HepG2 (cell line): Measurements from ENCODE around the gene SHROOM2. TPM values are rescaled to one million over a fixed set of nuclear protein-coding genes. Genes with fewer than 3 reads are reported as not detected.

Experiments used
- ATAC-seq: fragments of 200-7000 bp; cut with Tn5 transposase; 3 replicates; pipeline ENCODE4 v1.9.1; 2020; ENCODE audit warnings: mild to moderate bottlenecking, moderate library complexity
- BruUV-seq: library from RNA; stranded (reverse); fragments of 400-500 nt; replicated peaks from 2 replicates; lab custom pipeline; 2021; lab: Mats Ljungman, UMichigan
- CTCF ChIA-PET: fragments of 300-600 bp; formaldehyde crosslinking; extraction: SDS; loops from one replicate; lab custom pipeline; 2021; ENCODE audit warnings: low total read pairs, inconsistent platforms, low intra/inter-chr PET ratio; lab: Yijun Ruan, JAX
- POLR2A ChIA-PET: fragments of 350-600 bp; sonication (Branson Sonifier 250); formaldehyde crosslinking; loops from one replicate; lab custom pipeline; 2020; ENCODE audit warnings: antibody characterized with exemption, inconsistent platforms; lab: Yijun Ruan, JAX
- DNase-seq: peaks from one replicate; pipeline ENCODE4 v3.0.0-alpha.2; 2015; ENCODE audit warnings: low spot score
- FAIRE-seq: peaks from 3 replicates; lab custom pipeline; 2011; peaks lifted over from hg19 to GRCh38; lab: Jason Lieb, UNC
- H2AFZ ChIP-seq: one replicate; pipeline ENCODE4 v1.6.1; 2011; ENCODE audit warnings: low read length, inconsistent platforms
- H3K27ac ChIP-seq: fragments of 300-600 bp; 3 replicates; pipeline ENCODE4 v1.8.0; 2011; ENCODE audit warnings: mixed run types, mild to moderate bottlenecking, mixed read lengths, low read length, inconsistent platforms; ENCODE audit not compliant: insufficient read depth; ENCODE audit errors: extremely low read length
- H3K27me3 ChIP-seq, 2 experiments: fragments of 200-600 bp in 1 of 2; 2 replicates in 1 of 2; 3 replicates in 1 of 2; pipeline versions ENCODE4 v1.6.0 to v1.8.0; 2011; ENCODE audit warnings: low read length in 2 of 2, mild to moderate bottlenecking in 2 of 2, moderate library complexity in 2 of 2, inconsistent platforms in 1 of 2; ENCODE audit not compliant: insufficient read depth in 2 of 2, control insufficient read depth in 1 of 2
- H3K36me3 ChIP-seq, 2 experiments: fragments of 200-600 bp in 1 of 2; replicated peaks in 1 of 2; 2 replicates in 1 of 2; 3 replicates in 1 of 2; pipeline versions ENCODE4 v1.5.1 to v1.8.0; 2011; ENCODE audit warnings: low read length in 2 of 2, inconsistent platforms in 1 of 2; ENCODE audit not compliant: insufficient read depth in 2 of 2, control insufficient read depth in 1 of 2
- H3K4me1 ChIP-seq: 2 replicates; pipeline ENCODE4 v1.5.1; 2012; ENCODE audit warnings: low read length, inconsistent platforms; ENCODE audit not compliant: insufficient read depth
- H3K4me2 ChIP-seq: 2 replicates; pipeline ENCODE4 v1.6.0; 2011; ENCODE audit warnings: low read depth, low read length, inconsistent platforms
- H3K4me3 ChIP-seq, 3 experiments: fragments of 200-600 bp in 1 of 3; sonication (generic), shearing (Covaris generic) in 1 of 3; replicated peaks in 1 of 3; 2 replicates each; pipeline ENCODE4 v1.5.1; 2011 to 2016; ENCODE audit warnings: low read length in 3 of 3, inconsistent platforms in 2 of 3, low read depth in 2 of 3, mild to moderate bottlenecking in 2 of 3, control low read depth in 1 of 3, mixed read lengths in 1 of 3; ENCODE audit not compliant: insufficient read depth in 1 of 3
- H3K79me2 ChIP-seq: one replicate; pipeline ENCODE4 v1.6.1; 2011; ENCODE audit warnings: low read length, inconsistent platforms; ENCODE audit not compliant: insufficient read depth
- H3K9ac ChIP-seq: 2 replicates; pipeline ENCODE4 v1.6.0; 2011; ENCODE audit warnings: mild to moderate bottlenecking, low read depth, low read length, inconsistent platforms; ENCODE audit not compliant: insufficient read depth
- H3K9me3 ChIP-seq: 2 replicates; pipeline ENCODE4 v1.5.1; 2012; ENCODE audit warnings: mild to moderate bottlenecking, low read length
- H4K20me1 ChIP-seq: 2 replicates; pipeline ENCODE4 v1.6.0; 2011; ENCODE audit warnings: inconsistent platforms, mild to moderate bottlenecking, low read length, moderate library complexity; ENCODE audit not compliant: insufficient read depth
- EZH2 ChIP-seq: conservative IDR thresholded peaks from 2 replicates; pipeline ENCODE4 v1.6.1; 2012; ENCODE audit warnings: mild to moderate bottlenecking, low read depth, low read length, moderate library complexity
- STAT5B ChIP-seq: sonication (generic); formaldehyde crosslinking; IDR thresholded peaks from 2 replicates; pipeline ENCODE4 v1.4.0; 2020; ENCODE audit warnings: missing genetic modification reagents
- ZNF256 ChIP-seq: sonication (generic); formaldehyde crosslinking; conservative IDR thresholded peaks from 2 replicates; pipeline ENCODE4 v1.4.0; 2020; ENCODE audit warnings: missing genetic modification reagents
- WGBS: methylation state at CpG from one replicate; pipeline ENCODE4 v1.1.6; 2017; ENCODE audit warnings: low lambda C conversion rate; 5-methylcytosine and 5-hydroxymethylcytosine counted together
- in situ Hi-C: cut with HindIII; loops from 2 replicates; pipeline ENCODE4 v1.10.0; 2017; ENCODE audit warnings: low pct_unique_long_range_greater_than_20kb; ENCODE audit not compliant: extremely low pct_ligation_motif_present
- intact Hi-C: fragments of 100-400 bp; cut with micrococcal nuclease; formaldehyde crosslinking; loops from one replicate; pipeline ENCODE4 v1.10.0; 2022; ENCODE audit not compliant: unreplicated experiment
- polyA plus RNA-seq, 8 experiments: library from polyadenylated mRNA; depleted of rRNA in 3 of 8; stranded (reverse) in 7 of 8; unstranded in 1 of 8; fragments of >200 nt; fragmentation: Illumina TruSeq in 4 of 8; extraction: Trizol in 4 of 8; gene quantifications; 2 replicates each; pipeline versions ENCODE4 v1.2.1 to v1.2.3, GENCODE V29; 2011 to 2016; ENCODE audit warnings: low read depth in 4 of 8, missing spikeins in 1 of 8, mixed read lengths in 1 of 8; ENCODE audit not compliant: insufficient read depth in 1 of 8
- total RNA-seq, 5 experiments: library from RNA; depleted of rRNA; stranded (reverse); fragments of >200 nt; fragmentation: Illumina TruSeq; extraction: Trizol; gene quantifications; 2 replicates each; pipeline ENCODE4 v1.2.3, GENCODE V29; 2016; ENCODE audit warnings: low read depth in 1 of 5
- TF ChIP-seq, protein P1 (sequence below): sonication (generic); formaldehyde crosslinking; IDR thresholded peaks from 2 replicates; pipeline ENCODE4 v1.4.0; 2020; ENCODE audit warnings: mild to moderate bottlenecking, missing genetic modification reagents

SHROOM2 gene
- total and polyA plus RNA-seq, 2 of the 13 experiments (the other 11 are each of a cell fraction or from before 2014, with no cell fraction given) = 0.92 to 1.4 TPM

DNA sequence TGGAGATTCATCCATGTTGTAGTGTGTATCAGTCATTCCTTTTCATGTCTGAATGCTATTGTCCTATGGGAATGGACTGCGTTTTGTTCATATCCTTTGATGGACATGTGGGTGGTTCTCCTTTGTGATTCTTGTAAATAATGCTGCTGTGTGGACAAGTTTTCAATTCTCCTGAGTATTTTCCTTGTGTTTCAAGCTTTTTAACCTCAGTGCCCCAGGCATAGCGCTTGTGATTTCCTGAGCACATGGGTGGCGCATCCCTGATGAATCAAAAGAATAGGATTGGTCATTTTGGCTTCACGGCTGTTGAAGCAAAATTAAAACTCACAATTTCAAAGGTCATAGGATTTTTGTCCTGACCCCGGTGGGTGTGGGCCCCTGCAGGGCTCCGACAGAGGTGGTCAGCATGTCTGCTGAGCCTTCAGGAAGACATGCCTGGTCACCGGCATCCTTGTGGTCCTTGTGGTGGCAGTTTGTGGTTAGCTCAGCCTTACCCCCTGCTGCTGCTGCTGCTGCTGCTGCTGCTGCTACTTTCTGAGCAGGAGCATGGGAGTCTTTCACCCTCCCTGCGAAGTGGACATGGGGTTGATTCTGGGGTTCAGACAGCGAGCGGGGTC lies 30.0 kb downstream of the SHROOM2 start:
- FAIRE-seq = no peak
- intact Hi-C loops (no loop called here), in situ Hi-C loops (no loop called here)
- DNase-seq = no peak
- no peaks in the 10 kb centered on the region for H3K27me3 ChIP-seq
- no peaks in the 10 kb centered on the region for H3K4me1 ChIP-seq
- no peaks in the 10 kb centered on the region for H3K36me3 ChIP-seq
- H2AFZ ChIP-seq = no peak overlapping the region
- H3K9me3 ChIP-seq = no peaks in the 10 kb centered on the region
- no peak overlapping the region for H3K4me2 ChIP-seq
- WGBS = 93% methylated on average over 2 of the region's 10 CpGs
- H3K9ac ChIP-seq = no peak overlapping the region
- no TSS peak for BruUV-seq
- ChIA-PET POLR2A (no interaction called here), CTCF (no interaction called here)
- no peak for ATAC-seq
- TF ChIP-seq EZH2 = no peak
- no peak for TF ChIP-seq ZNF256
- TF ChIP-seq, protein P1, sequence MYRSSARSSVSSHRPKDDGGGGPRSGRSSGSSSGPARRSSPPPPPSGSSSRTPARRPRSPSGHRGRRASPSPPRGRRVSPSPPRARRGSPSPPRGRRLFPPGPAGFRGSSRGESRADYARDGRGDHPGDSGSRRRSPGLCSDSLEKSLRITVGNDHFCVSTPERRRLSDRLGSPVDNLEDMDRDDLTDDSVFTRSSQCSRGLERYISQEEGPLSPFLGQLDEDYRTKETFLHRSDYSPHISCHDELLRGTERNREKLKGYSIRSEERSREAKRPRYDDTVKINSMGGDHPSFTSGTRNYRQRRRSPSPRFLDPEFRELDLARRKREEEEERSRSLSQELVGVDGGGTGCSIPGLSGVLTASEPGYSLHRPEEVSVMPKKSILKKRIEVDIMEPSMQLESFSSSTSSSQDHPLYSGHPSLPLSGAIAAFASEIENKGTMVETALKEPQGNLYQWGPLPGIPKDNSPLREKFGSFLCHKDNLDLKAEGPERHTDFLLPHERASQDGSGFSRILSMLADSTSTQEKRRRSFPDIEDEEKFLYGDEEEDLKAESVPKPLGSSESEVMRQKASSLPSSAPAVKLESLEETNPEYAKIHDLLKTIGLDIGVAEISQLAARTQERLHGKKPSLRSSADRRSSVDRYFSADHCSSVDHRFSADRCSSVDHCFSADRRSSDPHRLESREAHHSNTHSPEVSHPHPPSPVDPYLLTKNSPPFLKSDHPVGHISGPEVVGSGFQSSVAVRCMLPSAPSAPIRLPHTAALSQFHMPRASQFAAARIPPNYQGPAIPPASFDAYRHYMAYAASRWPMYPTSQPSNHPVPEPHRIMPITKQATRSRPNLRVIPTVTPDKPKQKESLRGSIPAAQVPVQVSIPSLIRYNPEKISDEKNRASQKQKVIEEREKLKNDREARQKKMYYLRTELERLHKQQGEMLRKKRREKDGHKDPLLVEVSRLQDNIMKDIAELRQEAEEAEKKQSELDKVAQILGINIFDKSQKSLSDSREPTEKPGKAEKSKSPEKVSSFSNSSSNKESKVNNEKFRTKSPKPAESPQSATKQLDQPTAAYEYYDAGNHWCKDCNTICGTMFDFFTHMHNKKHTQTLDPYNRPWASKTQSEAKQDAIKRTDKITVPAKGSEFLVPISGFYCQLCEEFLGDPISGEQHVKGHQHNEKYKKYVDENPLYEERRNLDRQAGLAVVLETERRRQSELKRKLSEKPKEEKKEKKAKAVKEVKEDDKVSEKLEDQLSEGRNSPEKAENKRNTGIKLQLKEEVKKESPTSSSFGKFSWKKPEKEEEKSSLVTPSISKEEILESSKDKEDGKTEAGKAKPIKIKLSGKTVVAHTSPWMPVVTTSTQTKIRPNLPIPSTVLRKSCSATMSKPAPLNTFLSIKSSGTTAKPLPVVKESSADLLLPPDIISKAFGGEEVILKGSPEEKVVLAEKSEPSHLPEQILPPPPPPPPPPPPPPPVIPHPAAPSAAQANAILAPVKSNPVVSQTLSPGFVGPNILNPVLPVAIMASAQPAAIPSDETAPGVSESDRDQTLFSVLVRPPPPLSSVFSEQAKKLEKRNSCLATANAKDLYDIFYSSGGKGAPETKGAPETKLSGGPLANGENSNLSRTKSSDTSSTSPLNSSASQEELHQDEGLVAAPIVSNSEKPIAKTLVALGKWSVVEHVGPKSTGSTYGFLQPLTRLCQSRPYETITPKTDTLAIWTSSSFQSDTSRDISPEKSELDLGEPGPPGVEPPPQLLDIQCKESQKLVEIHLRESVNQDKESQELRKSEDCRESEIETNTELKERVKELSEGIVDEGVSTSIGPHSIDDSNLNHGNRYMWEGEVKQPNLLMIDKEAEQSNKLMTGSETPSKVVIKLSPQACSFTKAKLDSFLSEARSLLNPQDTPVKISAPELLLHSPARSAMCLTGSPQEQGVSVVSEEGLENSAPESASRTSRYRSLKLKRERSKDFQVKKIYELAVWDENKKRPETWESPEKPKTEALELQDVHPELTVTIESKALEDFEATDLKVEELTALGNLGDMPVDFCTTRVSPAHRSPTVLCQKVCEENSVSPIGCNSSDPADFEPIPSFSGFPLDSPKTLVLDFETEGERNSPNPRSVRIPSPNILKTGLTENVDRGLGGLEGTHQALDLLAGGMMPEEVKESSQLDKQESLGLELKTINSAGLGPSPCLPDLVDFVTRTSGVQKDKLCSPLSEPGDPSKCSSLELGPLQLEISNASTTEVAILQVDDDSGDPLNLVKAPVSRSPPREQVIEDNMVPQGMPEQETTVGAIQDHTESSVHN (CRISPR knock-in tag) = no peak
- TF ChIP-seq STAT5B (CRISPR knock-in tag) = no peak
- H3K4me3 ChIP-seq = no peak overlapping the region
- no peaks in the 10 kb centered on the region for H4K20me1 ChIP-seq
- no peaks in the 10 kb centered on the region for H3K79me2 ChIP-seq
- no peak overlapping the region for H3K27ac ChIP-seq
